Lower leg skin (tissue), 4 donors: Measurements from ENCODE around the gene MYO7A. TPM values are rescaled to one million over a fixed set of nuclear protein-coding genes. Genes with fewer than 3 reads are reported as not detected.
A peak's percentile ranks its signal among the peaks of the same experiment; 100 is the strongest.

Experiments used
- DNase-seq, 2 donors: peaks; one replicate each; pipeline ENCODE4 v3.0.0-alpha.2; 2019; ENCODE audit warnings: low spot score in 2 of 2
- H3K4me3 ChIP-seq: fragments of 200-600 bp; sonication (generic); 2 replicates; pipeline ENCODE4 v1.5.1; 2017; ENCODE audit warnings: mild to moderate bottlenecking, low read depth; ENCODE audit not compliant: poor library complexity, severe bottlenecking
- CTCF ChIP-seq, 3 donors: fragments of 450-650 bp; IDR thresholded peaks; one replicate each; pipeline ENCODE4 v1.5.1; 2016; ENCODE audit warnings: antibody characterized with exemption in 3 of 3, mild to moderate bottlenecking in 3 of 3, moderate library complexity in 2 of 3
- POLR2A ChIP-seq, 2 donors: fragments of 450-650 bp; IDR thresholded peaks; one replicate each; pipeline ENCODE4 v1.6.1; 2016 to 2017; ENCODE audit warnings: antibody characterized with exemption in 2 of 2, mild to moderate bottlenecking in 1 of 2, moderate library complexity in 1 of 2
- WGBS, 2 donors: methylation state at CpG; one replicate each; pipeline ENCODE4 v1.1.5; 2018; 5-methylcytosine and 5-hydroxymethylcytosine counted together
- intact Hi-C: fragments of 100-400 bp; cut with DNase I; formaldehyde crosslinking; loops from one replicate; pipeline ENCODE4 v1.15.0; 2023; ENCODE audit warnings: low total_unique reads
- total RNA-seq, 4 donors: library from RNA; depleted of rRNA; stranded (reverse); fragments of >200 nt; gene quantifications; one replicate each; pipeline ENCODE4 v1.1.0, GENCODE V29; 2016

Gene MYO7A
- total RNA-seq, 4 donors from 2014 or later = 0.69 to 2.1 (median 1.4) TPM

GRCh38 chr11:77207618-77208313, 79.7 kb downstream of the MYO7A start:
- DNase-seq = peak in 1 of 2 donors; percentile 64
- intact Hi-C loops = no loop called here
- no peak for TF ChIP-seq POLR2A (IDR thresholded peaks at IDR 0.05)
- TF ChIP-seq CTCF (IDR thresholded peaks at IDR 0.05) = no peak
- WGBS, 2 donors = 75 to 77% methylated on average over 9 to 10 of the region's 10 CpGs
- H3K4me3 ChIP-seq = no peak overlapping the region

GRCh38 chr11:77208535-77208934, 80.5 kb downstream of the MYO7A start:
- 80 to 89% methylated on average over 9 to 11 of the region's 11 CpGs for WGBS, 2 donors
- no peak overlapping the region for H3K4me3 ChIP-seq
- TF ChIP-seq CTCF (IDR thresholded peaks at IDR 0.05) = no peak
- no peak for TF ChIP-seq POLR2A (IDR thresholded peaks at IDR 0.05)
- intact Hi-C loops = no loop called here
- peak in 1 of 2 donors; percentile 61 for DNase-seq

GRCh38 chr11:77209663-77210062, 81.6 kb downstream of the MYO7A start:
- 72 to 83% methylated on average over 4 of the region's 4 CpGs for WGBS, 2 donors
- DNase-seq = no peak
- TF ChIP-seq POLR2A (IDR thresholded peaks at IDR 0.05) (no peak), CTCF (IDR thresholded peaks at IDR 0.05) (no peak)
- no peak overlapping the region for H3K4me3 ChIP-seq
- intact Hi-C loops = no loop called here

GRCh38 chr11:77211040-77211451, 83.0 kb downstream of the MYO7A start:
- TF ChIP-seq POLR2A (IDR thresholded peaks at IDR 0.05) (no peak), CTCF (IDR thresholded peaks at IDR 0.05) (no peak)
- 91 to 95% methylated on average over 14 of the region's 14 CpGs for WGBS, 2 donors
- intact Hi-C loops = no loop called here
- DNase-seq = no peak
- no peak overlapping the region for H3K4me3 ChIP-seq

- 95 to 96% methylated on average over 10 to 11 of the region's 11 CpGs for WGBS, 2 donors
- peak in 1 of 2 donors; percentile 69 for DNase-seq
- no peak overlapping the region for H3K4me3 ChIP-seq
- intact Hi-C loops = no loop called here
- TF ChIP-seq CTCF (IDR thresholded peaks at IDR 0.05) (no peak), POLR2A (IDR thresholded peaks at IDR 0.05) (no peak)
These were observed 83.7 kb downstream of the MYO7A start for GRCh38 chr11:77211594-77212251.
